Small intestine (tissue), 7 donors: Measurements from ENCODE around the gene TBCEL. TPM values are rescaled to one million over a fixed set of nuclear protein-coding genes. Genes with fewer than 3 reads are reported as not detected.

ENCODE experiments used
- DNase-seq, 2 donors: peaks; one replicate each; pipeline versions ENCODE4 v3.0.0 to v3.0.0-alpha.2; 2013
- FAIRE-seq: peaks from 2 replicates; lab custom pipeline; 2012; peaks lifted over from hg19 to GRCh38; lab: Jason Lieb, UNC
- H3K27ac ChIP-seq, 3 donors: one replicate each; pipeline ENCODE4 v1.5.1; 2013; ENCODE audit warnings: low read length in 2 of 3, mild to moderate bottlenecking in 2 of 3, control low read depth in 1 of 3, inconsistent platforms in 1 of 3, low read depth in 1 of 3, moderate library complexity in 1 of 3
- H3K27me3 ChIP-seq, 3 donors: one replicate each; pipeline ENCODE4 v1.6.1; 2013; ENCODE audit warnings: low read length in 3 of 3, inconsistent platforms in 1 of 3; ENCODE audit not compliant: control insufficient read depth in 3 of 3, insufficient read depth in 3 of 3
- H3K36me3 ChIP-seq, 3 donors: one replicate each; pipeline ENCODE4 v1.6.1; 2013; ENCODE audit warnings: low read length in 3 of 3, inconsistent platforms in 1 of 3, low read depth in 1 of 3, mild to moderate bottlenecking in 1 of 3, moderate library complexity in 1 of 3; ENCODE audit not compliant: control insufficient read depth in 3 of 3, insufficient read depth in 2 of 3
- H3K4me1 ChIP-seq, 3 donors: one replicate each; pipeline ENCODE4 v1.6.1; 2013; ENCODE audit warnings: low read length in 2 of 3, inconsistent platforms in 1 of 3, low read depth in 1 of 3, mild to moderate bottlenecking in 1 of 3, moderate library complexity in 1 of 3; ENCODE audit not compliant: control insufficient read depth in 3 of 3, insufficient read depth in 2 of 3
- H3K4me3 ChIP-seq, 3 donors: one replicate each; pipeline ENCODE4 v1.5.1; 2013; ENCODE audit warnings: low read length in 3 of 3, control low read depth in 1 of 3, inconsistent platforms in 1 of 3, low read depth in 1 of 3, mild to moderate bottlenecking in 1 of 3, moderate library complexity in 1 of 3
- H3K9me3 ChIP-seq, 2 donors: one replicate each; pipeline ENCODE4 v1.6.1; 2013; ENCODE audit warnings: low read depth in 1 of 2, low read length in 1 of 2; ENCODE audit not compliant: control insufficient read depth in 2 of 2, insufficient read depth in 1 of 2
- WGBS, 3 donors: extraction: QIAGEN DNeasy Blood & Tissue Kit; methylation state at CpG; one replicate each; pipeline ENCODE4 v1.1.7; 2013; 5-methylcytosine and 5-hydroxymethylcytosine counted together
- polyA plus RNA-seq, 4 donors: library from polyadenylated mRNA; stranded (reverse) in 3 of 4; unstranded in 1 of 4; fragments of 200-250 nt in 3 of 4; fragments of 120-200 nt in 1 of 4; gene quantifications; one replicate each; pipeline versions ENCODE4 v1.2.1 to v1.2.3, GENCODE V29; 2013
- donor health status: healthy with polysubstance abuse.
- donor health status: control.
- donor health status: control.
- donor health status: Bipolar disorder and iron deficiency.
- donor health status: healthy.

The TBCEL gene
- polyA plus RNA-seq, 4 donors = 3.1 to 24.0 (median 4.0) TPM

GRCh38 chr11:121105481-121106195 is 81.7 kb downstream of the TBCEL start:
- Histone ChIP-seq H3K4me1 (no peaks in the 10 kb centered on the region), H3K36me3 (no peaks in the 10 kb centered on the region), H3K9me3 (no peaks in the 10 kb centered on the region), H3K27ac (peak overlapping the region in 2 of 3 donors; percentile 15 to 28), H3K4me3 (no peak overlapping the region), H3K27me3 (no peaks in the 10 kb centered on the region)
- DNase-seq (no peak), FAIRE-seq (no peak)
- 73 to 82% (median 77%) methylated on average over 6 of the region's 6 CpGs for WGBS, 3 donors

DNA sequence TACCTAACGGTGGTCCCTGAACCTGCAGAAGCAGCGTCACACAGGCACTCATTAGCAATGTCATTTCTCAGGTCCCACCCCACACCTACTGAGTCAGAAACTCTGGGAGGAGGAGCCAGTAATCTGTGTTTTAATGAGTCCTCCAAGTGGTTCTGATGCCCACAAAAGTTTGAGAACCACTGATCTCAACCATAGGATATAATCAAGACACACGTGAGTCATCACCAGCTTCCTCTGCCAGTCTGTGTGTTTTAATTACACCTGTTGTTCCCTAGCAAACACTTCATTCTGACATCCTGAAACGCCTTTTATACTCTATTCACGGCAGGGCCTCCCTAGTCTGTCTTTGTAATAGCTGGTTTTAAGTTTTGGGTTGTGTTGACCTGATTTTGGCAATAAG is 82.9 kb downstream of the TBCEL start:
- Histone ChIP-seq H3K9me3 (no peaks in the 10 kb centered on the region), H3K27ac (no peak overlapping the region), H3K4me1 (peaks cover 0 to 2% (median 0%) of the 10 kb centered on the region in 3 donors), H3K36me3 (no peaks in the 10 kb centered on the region), H3K27me3 (no peaks in the 10 kb centered on the region), H3K4me3 (no peak overlapping the region)
- FAIRE-seq = no peak
- no peak for DNase-seq
- WGBS, 3 donors = 72 to 81% (median 75%) methylated on average over 5 of the region's 5 CpGs

GRCh38 chr11:121108413-121108812 is 84.5 kb downstream of the TBCEL start:
- FAIRE-seq = no peak
- Histone ChIP-seq H3K9me3 (no peaks in the 10 kb centered on the region), H3K4me3 (no peak overlapping the region), H3K4me1 (peaks cover 0 to 2% (median 0%) of the 10 kb centered on the region in 3 donors), H3K36me3 (no peaks in the 10 kb centered on the region), H3K27me3 (no peaks in the 10 kb centered on the region), H3K27ac (no peak overlapping the region)
- WGBS, 3 donors = 38 to 86% (median 52%) methylated on average over 1 of the region's 1 CpG
- DNase-seq = no peak

DNA sequence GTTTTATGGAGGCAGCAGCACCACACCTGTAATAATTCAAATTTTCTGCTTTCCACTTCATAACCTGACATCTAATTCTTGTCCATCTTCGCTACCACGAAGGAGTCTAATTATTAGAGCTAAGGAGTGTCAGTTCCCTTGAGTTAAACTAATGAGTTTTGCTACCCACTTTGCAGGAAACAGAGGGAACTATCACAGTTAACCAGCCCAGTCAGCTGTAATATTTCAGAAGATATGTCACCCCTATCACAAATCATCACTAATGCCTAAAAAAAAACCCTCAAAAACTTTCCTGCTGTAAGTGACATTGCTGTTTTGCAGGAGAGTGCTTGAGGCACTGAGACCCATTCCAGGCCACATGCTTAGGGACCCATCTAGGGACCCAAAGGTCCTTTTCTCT is 85.6 kb downstream of the TBCEL start:
- Histone ChIP-seq H3K27ac (no peak overlapping the region), H3K27me3 (no peaks in the 10 kb centered on the region), H3K36me3 (no peaks in the 10 kb centered on the region), H3K4me3 (no peak overlapping the region), H3K9me3 (no peaks in the 10 kb centered on the region), H3K4me1 (peaks cover 0 to 2% (median 0%) of the 10 kb centered on the region in 3 donors)
- FAIRE-seq (no peak), DNase-seq (no peak)
- WGBS, 3 donors = 78 to 88% (median 83%) methylated on average over 2 of the region's 2 CpGs

- FAIRE-seq (no peak), DNase-seq (no peak)
- no peaks in the 10 kb centered on the region for H3K27me3 ChIP-seq
- H3K9me3 ChIP-seq = no peaks in the 10 kb centered on the region
- 61 to 70% (median 68%) methylated on average over 7 of the region's 7 CpGs for WGBS, 3 donors
- no peaks in the 10 kb centered on the region for H3K36me3 ChIP-seq
- peaks cover 0 to 2% (median 0%) of the 10 kb centered on the region in 3 donors for H3K4me1 ChIP-seq
- no peak overlapping the region for H3K27ac ChIP-seq
- no peak overlapping the region for H3K4me3 ChIP-seq
These were observed 86.1 kb downstream of the TBCEL start for GRCh38 chr11:121109916-121110586.

DNA sequence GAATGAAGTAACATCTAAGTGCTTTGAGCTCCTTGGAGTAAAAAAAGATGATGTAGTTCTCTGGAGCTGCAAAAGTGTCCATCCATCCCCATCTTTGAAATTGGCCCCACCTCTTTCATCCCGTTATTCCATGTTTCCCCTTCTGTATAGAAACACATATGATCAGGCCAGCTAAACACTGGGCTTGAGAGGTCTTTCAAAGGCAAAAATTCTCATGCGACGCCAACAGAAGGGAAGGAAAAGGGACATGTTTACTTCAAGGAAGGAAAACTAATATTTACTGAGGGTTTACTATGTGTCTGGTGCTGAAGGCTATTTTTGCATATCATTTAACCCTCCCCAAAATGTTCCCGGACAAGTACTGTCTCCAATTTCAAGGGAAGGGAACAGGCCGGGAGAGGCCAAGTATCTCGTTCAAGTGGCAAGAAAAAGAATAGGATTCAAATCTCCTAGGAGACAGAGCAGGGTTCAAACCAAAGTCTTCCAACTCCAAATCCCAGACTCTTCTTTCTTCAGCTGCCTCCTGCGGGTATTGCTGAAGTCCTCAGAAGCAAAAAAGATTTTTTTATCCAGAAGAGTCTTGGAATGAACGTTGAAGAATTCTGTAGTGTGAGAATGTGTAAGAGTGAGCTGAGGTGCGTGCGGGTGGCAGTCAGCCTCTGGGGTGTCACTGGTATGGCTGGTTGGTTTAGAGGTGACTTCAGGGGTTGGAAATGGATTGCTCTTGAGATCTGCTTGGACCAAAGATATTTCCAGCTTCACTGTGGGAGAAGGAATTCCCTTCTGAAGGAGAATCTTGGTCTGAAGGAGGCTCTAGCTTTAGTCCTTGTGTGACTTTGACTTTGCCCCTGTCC is 87.2 kb downstream of the TBCEL start:
- FAIRE-seq (no peak), DNase-seq (no peak)
- no peaks in the 10 kb centered on the region for H3K36me3 ChIP-seq
- H3K4me3 ChIP-seq = no peak overlapping the region
- H3K27me3 ChIP-seq = no peaks in the 10 kb centered on the region
- H3K27ac ChIP-seq = no peak overlapping the region
- H3K4me1 ChIP-seq = peaks cover 0 to 2% (median 0%) of the 10 kb centered on the region in 3 donors
- 70 to 83% (median 81%) methylated on average over 10 of the region's 10 CpGs for WGBS, 3 donors
- no peaks in the 10 kb centered on the region for H3K9me3 ChIP-seq

GRCh38 chr11:121112498-121113455 is 88.9 kb downstream of the TBCEL start:
- Histone ChIP-seq H3K27ac (no peak overlapping the region), H3K27me3 (no peaks in the 10 kb centered on the region), H3K4me3 (no peak overlapping the region), H3K36me3 (no peaks in the 10 kb centered on the region), H3K9me3 (no peaks in the 10 kb centered on the region), H3K4me1 (peaks cover 0 to 2% (median 0%) of the 10 kb centered on the region in 3 donors)
- DNase-seq (peak; percentile 56 to 69), FAIRE-seq (no peak)
- 48 to 52% (median 50%) methylated on average over 32 of the region's 32 CpGs for WGBS, 3 donors
